Lung (tissue), 12 donors: ENCODE measurements around the gene AAGAB. TPM values are rescaled to one million over a fixed set of nuclear protein-coding genes. Genes with fewer than 3 reads are reported as not detected.
"Not testable (repeated sequence)": the region's sequence is repeated elsewhere in the genome, so short reads cannot be mapped to it uniquely, and the experiment has no call there.

ENCODE experiments used
- ATAC-seq: fragments of 200-7000 bp; cut with Tn5 transposase; one replicate; pipeline ENCODE4 v1.9.1; 2020; ENCODE audit warnings: moderate number of reproducible peaks; ENCODE audit not compliant: insufficient read depth, low FRiP score
- DNase-seq, 3 donors: peaks; one replicate each; pipeline ENCODE4 v3.0.0-alpha.2; 2013 to 2017
- H3K27ac ChIP-seq, 2 donors: one replicate each; pipeline ENCODE4 v1.5.1; 2013; ENCODE audit warnings: mild to moderate bottlenecking in 2 of 2, moderate library complexity in 2 of 2, control low read depth in 1 of 2, inconsistent platforms in 1 of 2, low read depth in 1 of 2, low read length in 1 of 2
- H3K27me3 ChIP-seq, 3 donors: one replicate each; pipeline ENCODE4 v1.5.1; 2013; ENCODE audit warnings: low read length in 2 of 3; ENCODE audit not compliant: control insufficient read depth in 3 of 3, insufficient read depth in 3 of 3
- H3K36me3 ChIP-seq, 4 donors: one replicate each; pipeline ENCODE4 v1.5.1; 2013; ENCODE audit warnings: low read length in 4 of 4, mild to moderate bottlenecking in 1 of 4, moderate library complexity in 1 of 4; ENCODE audit not compliant: control insufficient read depth in 4 of 4, insufficient read depth in 4 of 4
- H3K4me1 ChIP-seq, 5 donors: one replicate each; pipeline ENCODE4 v1.5.1; 2013; ENCODE audit warnings: low read length in 5 of 5, mild to moderate bottlenecking in 2 of 5, moderate library complexity in 1 of 5; ENCODE audit not compliant: control insufficient read depth in 5 of 5, insufficient read depth in 5 of 5
- H3K4me3 ChIP-seq: one replicate; pipeline ENCODE4 v1.5.1; 2013; ENCODE audit warnings: mild to moderate bottlenecking, control low read depth, moderate library complexity
- H3K9ac ChIP-seq, 2 donors: one replicate each; pipeline ENCODE4 v1.5.1; 2013; ENCODE audit warnings: low read length in 2 of 2, control low read depth in 1 of 2; ENCODE audit not compliant: insufficient read depth in 1 of 2
- H3K9me3 ChIP-seq, 4 donors: one replicate each; pipeline ENCODE4 v1.5.1; 2013; ENCODE audit warnings: low read length in 3 of 4, mild to moderate bottlenecking in 1 of 4, moderate library complexity in 1 of 4; ENCODE audit not compliant: control insufficient read depth in 4 of 4, insufficient read depth in 3 of 4
- WGBS, 2 donors: extraction: QIAGEN DNeasy Blood & Tissue Kit; methylation state at CpG; one replicate each; pipeline ENCODE4 v1.1.7; 2013; 5-methylcytosine and 5-hydroxymethylcytosine counted together
- polyA plus RNA-seq, 2 donors: library from polyadenylated mRNA; stranded (reverse); fragments of 200-250 nt; gene quantifications; one replicate each; pipeline ENCODE4 v1.2.1, GENCODE V29; 2013
- total RNA-seq, 2 donors: library from RNA; depleted of rRNA in 1 of 2; stranded (reverse); fragments of >200 nt in 1 of 2; gene quantifications; one replicate each; pipeline ENCODE4 v1.2.1, GENCODE V29; 2014 to 2021
- TF ChIP-seq, protein P1 (sequence below): IDR thresholded peaks from 2 replicates; pipeline ENCODE4 v1.5.1; 2012; ENCODE audit warnings: mild to moderate bottlenecking; ENCODE audit errors: control extremely low read depth, extremely low read depth
- donor health status: control.
- donor health status: control.
- donor health status: Bipolar disorder and iron deficiency.
- donor health status: healthy.
- donor health status: DM: yes; HTN: yes; CAD: no.

The AAGAB gene
- total and polyA plus RNA-seq, 4 donors, result 11.5 to 34.5 (median 26.4) TPM

DNA sequence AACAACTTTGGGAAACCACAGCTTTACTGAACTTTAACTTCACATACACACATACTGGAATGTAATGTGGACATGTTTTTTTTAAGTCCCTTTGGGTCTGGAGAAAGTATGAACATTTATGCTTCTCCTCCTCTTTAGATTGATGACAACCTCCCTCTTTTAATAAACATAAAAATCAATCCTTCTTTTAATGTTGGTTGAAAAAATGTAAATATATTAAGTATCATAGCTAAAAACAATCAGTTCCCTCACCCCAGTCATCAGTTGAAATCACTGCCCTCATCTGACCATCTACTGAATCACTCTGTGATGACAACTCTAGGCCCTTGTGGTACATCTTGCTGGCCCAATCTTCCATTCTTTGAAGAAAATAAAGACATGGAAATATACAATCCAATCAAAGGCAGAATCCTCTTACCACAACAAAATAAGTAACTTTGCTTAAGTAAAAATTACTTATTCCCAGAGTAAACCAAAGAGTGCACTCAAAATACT, 6.4 kb downstream of the AAGAB start:
- Histone ChIP-seq H3K27ac (no peak overlapping the region), H3K9me3 (peaks cover 0 to 3% (median 0%) of the 10 kb centered on the region in 4 donors), H3K4me3 (no peak overlapping the region), H3K36me3 (peaks cover 0 to 5% (median 0%) of the 10 kb centered on the region in 4 donors), H3K27me3 (no peaks in the 10 kb centered on the region), H3K9ac (no peak overlapping the region), H3K4me1 (peaks cover 0 to 4% (median 0%) of the 10 kb centered on the region in 5 donors)
- no peak for DNase-seq
- ATAC-seq, result no peak
- TF ChIP-seq, protein P1, sequence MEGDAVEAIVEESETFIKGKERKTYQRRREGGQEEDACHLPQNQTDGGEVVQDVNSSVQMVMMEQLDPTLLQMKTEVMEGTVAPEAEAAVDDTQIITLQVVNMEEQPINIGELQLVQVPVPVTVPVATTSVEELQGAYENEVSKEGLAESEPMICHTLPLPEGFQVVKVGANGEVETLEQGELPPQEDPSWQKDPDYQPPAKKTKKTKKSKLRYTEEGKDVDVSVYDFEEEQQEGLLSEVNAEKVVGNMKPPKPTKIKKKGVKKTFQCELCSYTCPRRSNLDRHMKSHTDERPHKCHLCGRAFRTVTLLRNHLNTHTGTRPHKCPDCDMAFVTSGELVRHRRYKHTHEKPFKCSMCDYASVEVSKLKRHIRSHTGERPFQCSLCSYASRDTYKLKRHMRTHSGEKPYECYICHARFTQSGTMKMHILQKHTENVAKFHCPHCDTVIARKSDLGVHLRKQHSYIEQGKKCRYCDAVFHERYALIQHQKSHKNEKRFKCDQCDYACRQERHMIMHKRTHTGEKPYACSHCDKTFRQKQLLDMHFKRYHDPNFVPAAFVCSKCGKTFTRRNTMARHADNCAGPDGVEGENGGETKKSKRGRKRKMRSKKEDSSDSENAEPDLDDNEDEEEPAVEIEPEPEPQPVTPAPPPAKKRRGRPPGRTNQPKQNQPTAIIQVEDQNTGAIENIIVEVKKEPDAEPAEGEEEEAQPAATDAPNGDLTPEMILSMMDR, result no peak

DNA sequence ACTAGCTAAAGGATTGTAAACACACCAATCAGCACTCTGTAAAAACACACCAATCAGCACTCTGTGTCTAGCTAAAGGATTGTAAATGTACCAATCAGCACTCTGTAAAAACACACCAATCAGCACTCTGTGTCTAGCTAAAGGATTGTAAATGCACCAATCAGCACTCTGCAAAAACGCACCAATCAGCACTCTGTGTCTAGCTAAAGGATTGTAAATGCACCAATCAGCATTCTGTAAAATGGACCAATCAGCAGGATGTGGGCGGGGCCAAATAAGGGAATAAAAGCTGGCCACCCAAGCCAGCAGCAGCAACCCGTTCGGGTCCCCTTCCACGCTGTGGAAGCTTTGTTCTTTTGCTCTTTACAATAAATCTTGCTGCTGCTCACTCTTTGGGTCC, 7.9 kb downstream of the AAGAB start:
- ATAC-seq, DNase-seq, H3K4me3 ChIP-seq, H3K9ac ChIP-seq, H3K4me1 ChIP-seq, H3K36me3 ChIP-seq, H3K27me3 ChIP-seq, H3K27ac ChIP-seq, H3K9me3 ChIP-seq: not testable (repeated sequence)
- 97 to 99% methylated on average over 5 of the region's 5 CpGs for whole genome bisulfite sequencing, 2 donors

DNA sequence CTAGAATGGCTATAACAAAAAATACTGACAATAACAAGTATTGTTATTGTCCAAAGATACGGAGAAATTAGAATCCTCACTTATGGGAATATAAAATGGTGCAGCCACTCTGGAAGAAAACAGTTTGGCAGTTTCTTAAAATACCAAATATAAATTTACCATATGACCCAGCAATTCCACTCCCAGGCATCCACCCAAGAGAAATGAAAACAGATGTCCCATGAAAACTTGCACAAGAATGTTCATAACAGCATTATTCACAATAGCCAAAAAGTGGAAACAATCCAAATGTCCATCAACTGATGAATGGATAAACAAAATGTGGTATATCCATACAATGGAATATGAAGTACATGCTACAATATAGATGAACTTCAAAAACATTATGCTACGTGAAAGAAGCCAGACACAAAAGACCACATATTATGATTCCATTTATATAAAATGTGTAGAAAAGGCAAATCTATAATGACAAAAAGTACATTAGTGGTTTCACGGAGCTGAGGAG, 9.4 kb downstream of the AAGAB start:
- no peak overlapping the region for H3K27ac ChIP-seq
- no peak for ATAC-seq
- 95 to 97% methylated on average over 3 of the region's 3 CpGs for WGBS, 2 donors
- H3K27me3 ChIP-seq, result no peaks in the 10 kb centered on the region
- no peak overlapping the region for H3K4me3 ChIP-seq
- no peak overlapping the region for H3K9ac ChIP-seq
- no peak for DNase-seq
- TF ChIP-seq, protein P1, result no peak
- H3K4me1 ChIP-seq, result peaks cover 0 to 9% (median 0%) of the 10 kb centered on the region in 5 donors
- peaks cover 0 to 5% (median 0%) of the 10 kb centered on the region in 4 donors for H3K36me3 ChIP-seq
- H3K9me3 ChIP-seq, result peaks cover 0 to 3% (median 0%) of the 10 kb centered on the region in 4 donors

DNA sequence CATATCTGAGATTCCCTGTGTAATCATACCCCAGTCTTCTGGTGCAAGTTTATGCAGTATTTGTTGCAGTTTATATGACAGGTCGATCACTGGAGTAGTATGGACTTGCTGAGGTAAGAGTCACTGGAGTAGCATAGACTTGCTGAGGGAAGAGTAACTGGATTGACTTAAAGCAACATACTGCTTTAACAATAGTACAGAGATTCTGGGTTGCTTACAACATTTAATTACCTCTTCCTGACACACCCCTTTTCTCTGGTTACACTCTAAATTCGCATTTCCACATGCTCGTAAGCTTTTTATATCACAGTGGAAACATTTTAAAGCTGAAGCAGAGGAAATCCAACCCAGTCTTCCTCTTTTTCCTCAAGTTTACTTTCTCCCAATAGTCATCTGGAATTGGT, 11.8 kb downstream of the AAGAB start:
- Histone ChIP-seq H3K27ac (no peak overlapping the region), H3K36me3 (peaks cover 0 to 5% (median 0%) of the 10 kb centered on the region in 4 donors), H3K9ac (no peak overlapping the region), H3K27me3 (no peaks in the 10 kb centered on the region), H3K9me3 (peaks cover 0 to 3% (median 0%) of the 10 kb centered on the region in 4 donors), H3K4me3 (no peak overlapping the region), H3K4me1 (peaks cover 0 to 9% (median 0%) of the 10 kb centered on the region in 5 donors)
- peak in 1 of 3 donors; percentile 13 for DNase-seq
- WGBS, 2 donors, result 36 to 37% methylated on average over 3 of the region's 3 CpGs
- no peak for ATAC-seq
- TF ChIP-seq, protein P1, result no peak
